HEK293 (cell line): ENCODE results near the gene CRACDL.

ENCODE experiments used
- CTCF ChIA-PET: fragments of 350-600 bp; formaldehyde crosslinking; extraction: SDS; loops from one replicate; lab custom pipeline; 2021; ENCODE audit warnings: antibody characterized with exemption; lab: Yijun Ruan, JAX
- POLR2A ChIA-PET: fragments of 300-600 bp; formaldehyde crosslinking; extraction: SDS; loops from one replicate; lab custom pipeline; 2020; ENCODE audit warnings: antibody characterized with exemption, inconsistent platforms; lab: Yijun Ruan, JAX
- H3K27ac ChIP-seq: fragments of 200-500 bp; sonication (Bioruptor generic); 2 replicates; pipeline ENCODE4 v1.5.1; 2014; ENCODE audit warnings: low read depth, low read length, control low read depth, inconsistent platforms; ENCODE audit errors: extremely low read depth
- H3K36me3 ChIP-seq, 2 experiments: fragments of 200-500 bp in 1 of 2; sonication (Bioruptor generic) in 1 of 2; 1 replicate in 1 of 2; 2 replicates in 1 of 2; pipeline ENCODE4 v1.5.1; 2014 to 2017; ENCODE audit warnings: inconsistent platforms in 2 of 2, low read length in 2 of 2; ENCODE audit not compliant: control insufficient read depth in 2 of 2, insufficient read depth in 1 of 2
- H3K4me1 ChIP-seq: fragments of 200-500 bp; sonication (Bioruptor generic); 2 replicates; pipeline ENCODE4 v1.5.1; 2014; ENCODE audit warnings: mild to moderate bottlenecking, low read length, inconsistent platforms; ENCODE audit not compliant: control insufficient read depth, insufficient read depth
- H3K4me3 ChIP-seq: 2 replicates; pipeline ENCODE4 v1.5.1; 2011; ENCODE audit warnings: low read depth, mild to moderate bottlenecking, control low read depth, low read length, moderate library complexity
- H3K9me3 ChIP-seq: fragments of 200-500 bp; sonication (Bioruptor generic); 2 replicates; pipeline ENCODE4 v1.5.1; 2014; ENCODE audit warnings: low read depth, low read length, inconsistent platforms; ENCODE audit not compliant: control insufficient read depth, insufficient read depth
- ATF2 ChIP-seq: fragments of 450-650 bp; formaldehyde crosslinking; IDR thresholded peaks from 2 replicates; pipeline ENCODE4 v1.5.1; 2016; ENCODE audit warnings: missing biosample characterization, missing genetic modification characterization, low read depth
- ELK4 ChIP-seq: IDR thresholded peaks from 2 replicates; pipeline ENCODE4 v1.6.1; 2011; ENCODE audit warnings: mild to moderate bottlenecking, low read depth, low read length, borderline replicate concordance
- KLF16 ChIP-seq: fragments of 450-650 bp; formaldehyde crosslinking; IDR thresholded peaks from 2 replicates; pipeline ENCODE4 v1.5.1; 2017; ENCODE audit warnings: missing biosample characterization, missing genetic modification characterization
- PBX3 ChIP-seq: sonication (generic); formaldehyde crosslinking; IDR thresholded peaks from 2 replicates; pipeline ENCODE4 v1.8.1; 2022; ENCODE audit warnings: mild to moderate bottlenecking, moderate library complexity, missing genetic modification reagents
- TRIM28 ChIP-seq: IDR thresholded peaks from 2 replicates; pipeline ENCODE4 v1.6.1; 2011; ENCODE audit warnings: low read length, control low read depth, borderline replicate concordance
- ZBTB17 ChIP-seq: fragments of 450-650 bp; formaldehyde crosslinking; IDR thresholded peaks from 2 replicates; pipeline ENCODE4 v1.5.1; 2016; ENCODE audit warnings: missing biosample characterization, missing genetic modification characterization
- ZBTB26 ChIP-seq: fragments of 450-650 bp; formaldehyde crosslinking; optimal IDR thresholded peaks from 2 replicates; pipeline ENCODE3; 2016; ENCODE audit warnings: missing biosample characterization, mild to moderate bottlenecking, missing genetic modification characterization
- ZNF10 ChIP-seq: fragments of 450-650 bp; formaldehyde crosslinking; IDR thresholded peaks from 2 replicates; pipeline ENCODE4 v1.5.1; 2017; ENCODE audit warnings: missing biosample characterization, missing genetic modification characterization
- ZNF174 ChIP-seq: fragments of 450-650 bp; formaldehyde crosslinking; IDR thresholded peaks from 2 replicates; pipeline ENCODE4 v1.5.0; 2017; ENCODE audit warnings: missing biosample characterization, mild to moderate bottlenecking, missing genetic modification characterization
- ZNF184 ChIP-seq: fragments of 450-650 bp; IDR thresholded peaks from 2 replicates; pipeline ENCODE4 v1.5.1; 2018; ENCODE audit warnings: missing biosample characterization, mild to moderate bottlenecking, missing genetic modification characterization
- ZNF202 ChIP-seq: fragments of 450-650 bp; formaldehyde crosslinking; IDR thresholded peaks from 2 replicates; pipeline ENCODE4 v1.5.1; 2016; ENCODE audit warnings: missing biosample characterization, missing genetic modification characterization, borderline replicate concordance
- ZNF223 ChIP-seq: fragments of 450-650 bp; formaldehyde crosslinking; IDR thresholded peaks from 2 replicates; pipeline ENCODE4 v1.5.1; 2016; ENCODE audit warnings: missing biosample characterization, missing genetic modification characterization
- ZNF274 ChIP-seq, 2 experiments: fragments of 200-500 bp in 1 of 2; fragments of 450-650 bp in 1 of 2; sonication (Bioruptor generic) in 1 of 2; formaldehyde crosslinking in 1 of 2; IDR thresholded peaks; 2 replicates each; pipeline versions ENCODE4 v1.5.1 to v1.6.1; 2014 to 2016; ENCODE audit warnings: borderline replicate concordance in 1 of 2, inconsistent platforms in 1 of 2, low read length in 1 of 2, missing biosample characterization in 1 of 2, missing genetic modification characterization in 1 of 2
- ZNF302 ChIP-seq: fragments of 450-650 bp; formaldehyde crosslinking; IDR thresholded peaks from 2 replicates; pipeline ENCODE4 v1.5.1; 2016; ENCODE audit warnings: missing biosample characterization, missing genetic modification characterization, low read depth
- ZNF398 ChIP-seq: fragments of 450-650 bp; formaldehyde crosslinking; IDR thresholded peaks from 2 replicates; pipeline ENCODE4 v1.5.1; 2017; ENCODE audit warnings: missing biosample characterization, missing genetic modification characterization
- ZNF488 ChIP-seq: fragments of 450-650 bp; formaldehyde crosslinking; IDR thresholded peaks from 2 replicates; pipeline ENCODE4 v1.5.1; 2016; ENCODE audit warnings: missing biosample characterization, missing genetic modification characterization
- ZNF621 ChIP-seq: fragments of 450-650 bp; formaldehyde crosslinking; IDR thresholded peaks from 2 replicates; pipeline ENCODE4 v1.5.1; 2017; ENCODE audit warnings: missing biosample characterization, missing genetic modification characterization
- ZNF707 ChIP-seq: fragments of 450-650 bp; formaldehyde crosslinking; IDR thresholded peaks from 2 replicates; pipeline ENCODE4 v1.5.1; 2016; ENCODE audit warnings: missing biosample characterization, missing genetic modification characterization
- ZNF747 ChIP-seq: fragments of 450-650 bp; formaldehyde crosslinking; IDR thresholded peaks from 2 replicates; pipeline ENCODE4 v1.5.1; 2016; ENCODE audit warnings: missing biosample characterization, missing genetic modification characterization
- ZNF76 ChIP-seq: fragments of 450-650 bp; formaldehyde crosslinking; IDR thresholded peaks from 2 replicates; pipeline ENCODE4; 2016; ENCODE audit warnings: low read depth, missing biosample characterization, missing genetic modification characterization, borderline replicate concordance
- ZSCAN30 ChIP-seq: fragments of 450-650 bp; IDR thresholded peaks from 2 replicates; pipeline ENCODE4 v1.5.1; 2018; ENCODE audit warnings: missing biosample characterization, mild to moderate bottlenecking, missing genetic modification characterization, moderate library complexity

The CRACDL gene

GRCh38 chr2:98768384-98769113, 167.5 kb downstream of the CRACDL start:
- H3K9me3 ChIP-seq: no peaks in the 10 kb centered on the region
- ChIA-PET POLR2A (no interaction called here), CTCF (interaction anchor here (0.6 kb wide), 2 partner anchors 15 to 291 kb away, joined by 4 read pairs; no protein-coding TSS in a partner anchor)
- H3K4me3 ChIP-seq: no peak overlapping the region
- no peaks in the 10 kb centered on the region for H3K4me1 ChIP-seq
- TF ChIP-seq ZNF223: no peak
- TF ChIP-seq ZBTB17: 0 out of 2 replicates have a peak, but pooled peaks have one; percentile 25
- no peak overlapping the region for H3K27ac ChIP-seq
- H3K36me3 ChIP-seq: no peaks in the 10 kb centered on the region

GRCh38 chr2:98764499-98764898, 171.5 kb downstream of the CRACDL start:
- no peak for TF ChIP-seq ZBTB26
- TF ChIP-seq ZNF174 (tag by site-specific recombination): no peak
- TF ChIP-seq ZNF184 (tag by site-specific recombination): no peak
- no peak for TF ChIP-seq KLF16
- TF ChIP-seq ZNF302 (tag by site-specific recombination): no peak
- TF ChIP-seq ZNF621 (tag by site-specific recombination): no peak
- H3K36me3 ChIP-seq: no peaks in the 10 kb centered on the region
- H3K27ac ChIP-seq: no peak overlapping the region
- no peaks in the 10 kb centered on the region for H3K9me3 ChIP-seq
- no peaks in the 10 kb centered on the region for H3K4me1 ChIP-seq
- CTCF ChIA-PET: no interaction called here
- POLR2A ChIA-PET: interaction anchor here (0.7 kb wide), 1 partner anchor 377 kb away, joined by 3 read pairs; no protein-coding TSS in a partner anchor
- H3K4me3 ChIP-seq: no peak overlapping the region

- TF ChIP-seq ZNF398 (tag by site-specific recombination) (no peak), ZNF202 (tag by site-specific recombination) (no peak), ZNF747 (tag by site-specific recombination) (no peak), ZSCAN30 (tag by site-specific recombination) (no peak), ZNF76 (tag by site-specific recombination) (no peak), ZNF10 (no peak), TRIM28 (no peak), ELK4 (no peak), ZNF488 (no peak), PBX3 (CRISPR knock-in tag) (no peak), ATF2 (tag by site-specific recombination) (no peak), ZNF707 (tag by site-specific recombination) (no peak), ZNF274 (IDR thresholded peaks at IDR 0.05; ENCODE audit: low read length) (no peak), ZNF274 (tag by site-specific recombination; IDR thresholded peaks at IDR 0.05; ENCODE audit: borderline replicate concordance) (no peak)
- CTCF ChIA-PET: no interaction called here
- Histone ChIP-seq H3K27ac (no peak overlapping the region), H3K4me1 (no peaks in the 10 kb centered on the region), H3K36me3 (no peaks in the 10 kb centered on the region), H3K9me3 (no peaks in the 10 kb centered on the region), H3K4me3 (no peak overlapping the region)
- POLR2A ChIA-PET: no interaction called here
Observed at GRCh38 chr2:98763209-98763951, 172.6 kb downstream of the CRACDL start.
